H9 (cell line): ENCODE measurements around the gene FMN1. TPM values are rescaled to one million over a fixed set of nuclear protein-coding genes. Genes with fewer than 3 reads are reported as not detected.

Experiments
- DNase-seq: peaks from one replicate; pipeline ENCODE4 v3.0.0-alpha.2; 2017
- H2AFZ ChIP-seq: one replicate; pipeline ENCODE4 v1.6.1; 2013; ENCODE audit warnings: mild to moderate bottlenecking, low read length, control low read depth, moderate library complexity
- H2AK5ac ChIP-seq: 2 replicates; pipeline ENCODE4 v1.6.1; 2013; ENCODE audit warnings: low read length, control low read depth, mixed read lengths; ENCODE audit not compliant: insufficient read length
- H2BK120ac ChIP-seq: one replicate; pipeline ENCODE4 v1.6.1; 2013; ENCODE audit warnings: low read depth, mild to moderate bottlenecking, low read length, control low read depth, inconsistent platforms; ENCODE audit not compliant: poor library complexity, severe bottlenecking
- H2BK12ac ChIP-seq: 2 replicates; pipeline ENCODE4 v1.6.1; 2013; ENCODE audit warnings: low read length, control low read depth, mixed read lengths, low read depth; ENCODE audit not compliant: insufficient read length
- H2BK15ac ChIP-seq: 2 replicates; pipeline ENCODE4 v1.6.1; 2013; ENCODE audit warnings: low read depth, low read length, control low read depth
- H2BK20ac ChIP-seq: one replicate; pipeline ENCODE4 v1.6.1; 2013; ENCODE audit warnings: low read depth, mild to moderate bottlenecking, low read length, control low read depth, inconsistent platforms; ENCODE audit not compliant: poor library complexity, severe bottlenecking
- H2BK5ac ChIP-seq: 2 replicates; pipeline ENCODE4 v1.6.1; 2013; ENCODE audit warnings: low read length, control low read depth, mixed read lengths; ENCODE audit not compliant: insufficient read length
- H3K14ac ChIP-seq: 2 replicates; pipeline ENCODE4 v1.6.1; 2013; ENCODE audit warnings: low read length, control low read depth; ENCODE audit not compliant: insufficient read depth
- H3K18ac ChIP-seq: 2 replicates; pipeline ENCODE4 v1.6.1; 2013; ENCODE audit warnings: low read depth, mild to moderate bottlenecking, mixed read lengths, low read length, control low read depth; ENCODE audit not compliant: insufficient read length
- H3K23ac ChIP-seq: 2 replicates; pipeline ENCODE4 v1.6.1; 2013; ENCODE audit warnings: low read length, control low read depth, mixed read lengths, low read depth; ENCODE audit not compliant: insufficient read length
- H3K23me2 ChIP-seq: 2 replicates; pipeline ENCODE4 v1.6.1; 2013; ENCODE audit warnings: low read depth, mild to moderate bottlenecking, mixed read lengths, low read length, control low read depth; ENCODE audit not compliant: insufficient read length, poor library complexity, severe bottlenecking
- H3K27ac ChIP-seq: 2 replicates; pipeline ENCODE4 v1.5.1; 2013; ENCODE audit warnings: low read length, control low read depth, mixed read lengths, low read depth; ENCODE audit not compliant: insufficient read length
- H3K27me3 ChIP-seq: 2 replicates; pipeline ENCODE4 v1.6.1; 2013; ENCODE audit warnings: low read length, control low read depth, inconsistent platforms; ENCODE audit not compliant: insufficient read depth
- H3K4ac ChIP-seq: 2 replicates; pipeline ENCODE4 v1.6.1; 2013; ENCODE audit warnings: low read depth, mild to moderate bottlenecking, control low read depth, inconsistent platforms, low read length, moderate library complexity
- H3K4me1 ChIP-seq: 2 replicates; pipeline ENCODE4 v1.6.1; 2013; ENCODE audit warnings: low read length, control low read depth, inconsistent platforms; ENCODE audit not compliant: insufficient read depth
- H3K4me2 ChIP-seq: 2 replicates; pipeline ENCODE4 v1.6.1; 2013; ENCODE audit warnings: low read length, control low read depth, mixed read lengths; ENCODE audit not compliant: insufficient read length, insufficient read depth
- H3K56ac ChIP-seq: 2 replicates; pipeline ENCODE4 v1.6.1; 2013; ENCODE audit warnings: low read depth, mild to moderate bottlenecking, mixed read lengths, low read length, control low read depth; ENCODE audit not compliant: insufficient read length
- H3K79me1 ChIP-seq: 2 replicates; pipeline ENCODE4 v1.6.1; 2013; ENCODE audit warnings: low read depth, mild to moderate bottlenecking, moderate library complexity, low read length, control low read depth, inconsistent platforms; ENCODE audit not compliant: insufficient read depth, poor library complexity, severe bottlenecking
- H3K79me2 ChIP-seq: 2 replicates; pipeline ENCODE4 v1.6.1; 2013; ENCODE audit warnings: low read length, control low read depth, inconsistent platforms; ENCODE audit not compliant: insufficient read depth
- H3K9ac ChIP-seq: 2 replicates; pipeline ENCODE4 v1.6.1; 2013; ENCODE audit warnings: low read length, control low read depth, mixed read lengths; ENCODE audit not compliant: insufficient read length; ENCODE audit errors: extremely low read depth
- H3K9me3 ChIP-seq: one replicate; pipeline ENCODE4 v1.6.1; 2013; ENCODE audit warnings: low read depth, low read length, inconsistent platforms; ENCODE audit not compliant: control insufficient read depth
- H3T11ph ChIP-seq: one replicate; pipeline ENCODE4 v1.6.1; 2013; ENCODE audit warnings: mild to moderate bottlenecking, low read length, control low read depth, inconsistent platforms
- H4K20me1 ChIP-seq: one replicate; pipeline ENCODE4 v1.6.1; 2013; ENCODE audit not compliant: control insufficient read depth, insufficient read length, insufficient read depth
- H4K5ac ChIP-seq: 2 replicates; pipeline ENCODE4 v1.6.1; 2013; ENCODE audit warnings: low read depth, mild to moderate bottlenecking, mixed read lengths, low read length, control low read depth; ENCODE audit not compliant: insufficient read length
- H4K8ac ChIP-seq: replicated peaks from 2 replicates; pipeline ENCODE4 v1.6.1; 2013; ENCODE audit warnings: low read length, control low read depth, mixed read lengths, low read depth; ENCODE audit not compliant: insufficient read length
- H4K91ac ChIP-seq: 2 replicates; pipeline ENCODE4 v1.6.1; 2013; ENCODE audit warnings: low read depth, mild to moderate bottlenecking, moderate library complexity, mixed read lengths, low read length, control low read depth; ENCODE audit not compliant: insufficient read length
- H3K27ac Mint-ChIP-seq, 3 experiments: 2 replicates in 2 of 3; 3 replicates in 1 of 3; pipeline ENCODE4 v1.8.0; 2020 to 2021; ENCODE audit warnings: mixed read lengths in 3 of 3, mild to moderate bottlenecking in 1 of 3, moderate library complexity in 1 of 3
- H3K27me3 Mint-ChIP-seq: 2 replicates; pipeline ENCODE4 v1.8.0; 2021; ENCODE audit warnings: low read depth, mild to moderate bottlenecking, moderate library complexity, mixed read lengths
- H3K36me3 Mint-ChIP-seq, 3 experiments: 2 replicates in 2 of 3; 3 replicates in 1 of 3; pipeline ENCODE4 v1.8.0; 2020 to 2021; ENCODE audit warnings: low read depth in 3 of 3, mixed read lengths in 3 of 3; ENCODE audit not compliant: insufficient read depth in 1 of 3
- H3K4me1 Mint-ChIP-seq, 2 experiments: 2 replicates each; pipeline ENCODE4 v1.8.0; 2020; ENCODE audit warnings: mixed read lengths in 2 of 2
- H3K4me3 Mint-ChIP-seq, 2 experiments: 2 replicates in 1 of 2; 3 replicates in 1 of 2; pipeline ENCODE4 v1.8.0; 2020 to 2021; ENCODE audit warnings: mild to moderate bottlenecking in 2 of 2, mixed read lengths in 2 of 2, moderate library complexity in 1 of 2
- H3K9me3 Mint-ChIP-seq, 2 experiments: 2 replicates in 1 of 2; 3 replicates in 1 of 2; pipeline ENCODE4 v1.8.0; 2020; ENCODE audit warnings: mild to moderate bottlenecking in 2 of 2, mixed read lengths in 2 of 2, moderate library complexity in 1 of 2
- CTCF ChIP-seq: fragments of 200-600 bp; sonication (generic); conservative IDR thresholded peaks from 3 replicates; pipeline ENCODE4 v1.8.0; 2021; ENCODE audit warnings: antibody characterized with exemption, mild to moderate bottlenecking
- WGBS: extraction: QIAGEN DNeasy Blood & Tissue Kit; methylation state at CpG from one replicate; pipeline ENCODE4 v1.1.7; 2013; ENCODE audit warnings: missing lambda C conversion rate, low lambda C conversion rate, mixed read lengths; ENCODE audit not compliant: insufficient read length; ENCODE audit errors: extremely low coverage; 5-methylcytosine and 5-hydroxymethylcytosine counted together
- total RNA-seq: library from RNA; stranded (reverse); gene quantifications from 2 replicates; pipeline ENCODE4 v1.2.1, GENCODE V29; 2021

Gene FMN1
- total RNA-seq, 1 experiment from 2014 or later, result 1.9 TPM

- H3K9ac ChIP-seq, result no peak overlapping the region
- H3K4me1 Mint-ChIP-seq, result peaks cover 6 to 8% of the 10 kb centered on the region in 2 experiments
- H4K8ac ChIP-seq, result no peak overlapping the region
- no peaks in the 10 kb centered on the region for H3K79me1 ChIP-seq
- no peaks in the 10 kb centered on the region for H3K79me2 ChIP-seq
- no peak overlapping the region for H3K4me3 Mint-ChIP-seq
- no peaks in the 10 kb centered on the region for H3K9me3 Mint-ChIP-seq
- no peak overlapping the region for H2BK120ac ChIP-seq
- no peaks in the 10 kb centered on the region for H4K20me1 ChIP-seq
- H3K4me1 ChIP-seq, result peaks cover 4% of the 10 kb centered on the region; the same call in 1 of the 2 replicates
- no CpG with 5 or more reads among the region's 4 CpGs for WGBS
- H3K4me2 ChIP-seq, result no peak overlapping the region
- no peak overlapping the region for H2BK15ac ChIP-seq
- H2BK5ac ChIP-seq, result no peak overlapping the region
- H3K27ac ChIP-seq, result no peak overlapping the region
- no peak overlapping the region for H2AFZ ChIP-seq
- no peak overlapping the region for H3K23ac ChIP-seq
- H4K5ac ChIP-seq, result no peak overlapping the region
- no peak overlapping the region for H2BK12ac ChIP-seq
- H3K56ac ChIP-seq, result no peak overlapping the region
- no peak overlapping the region for H4K91ac ChIP-seq
- no peaks in the 10 kb centered on the region for H3K36me3 Mint-ChIP-seq
- no peak overlapping the region for H2BK20ac ChIP-seq
- H3K18ac ChIP-seq, result no peak overlapping the region
- H2AK5ac ChIP-seq, result no peak overlapping the region
- no peak overlapping the region for H3K14ac ChIP-seq
- no peak for DNase-seq
- H3K27me3 ChIP-seq, result no peaks in the 10 kb centered on the region
- no peaks in the 10 kb centered on the region for H3K23me2 ChIP-seq
- no peaks in the 10 kb centered on the region for H3K9me3 ChIP-seq
- no peaks in the 10 kb centered on the region for H3K27me3 Mint-ChIP-seq
- no peak overlapping the region for H3K27ac Mint-ChIP-seq
- no peak overlapping the region for H3K4ac ChIP-seq
- H3T11ph ChIP-seq, result no peak overlapping the region
- no peak for TF ChIP-seq CTCF
Measured at GRCh38 chr15:33119865-33120264, 74.6 kb downstream of the FMN1 start.
